ENCODE measurements around the gene NEDD4L.

- no peak for TF ChIP-seq POLR2A (IDR thresholded peaks at IDR 0.05)
- no peak for TF ChIP-seq CTCF (IDR thresholded peaks at IDR 0.05)
These were observed 334.7 kb downstream of the NEDD4L start for GRCh38 chr18:58378411-58379379.

Data from adrenal gland (tissue), 5 donors.